ENCODE data around the gene LRPPRC.

- TF ChIP-seq EZH2 (IDR thresholded peaks at IDR 0.05; ENCODE audit: borderline replicate concordance, low read length) (no peak), CTCF (IDR thresholded peaks at IDR 0.05; ENCODE audit: low read length) (no peak)
Measured at GRCh38 chr2:43944915-43945314, 50.9 kb downstream of the LRPPRC start.

All from OCI-LY1 (cell line).